HEK293 (cell line): ENCODE measurements around the gene LGALS13.

Experiments used
- HOXC10 ChIP-seq: sonication (generic); formaldehyde crosslinking; IDR thresholded peaks from 2 replicates; pipeline ENCODE4 v1.8.1; 2023; ENCODE audit warnings: mild to moderate bottlenecking, missing genetic modification reagents
- SCRT2 ChIP-seq: fragments of 450-650 bp; formaldehyde crosslinking; IDR thresholded peaks from 2 replicates; pipeline ENCODE4 v1.5.1; 2016; ENCODE audit warnings: missing biosample characterization, missing genetic modification characterization
- SP2 ChIP-seq: fragments of 450-650 bp; formaldehyde crosslinking; IDR thresholded peaks from 2 replicates; pipeline ENCODE4 v1.5.1; 2016; ENCODE audit warnings: missing biosample characterization, missing genetic modification characterization
- YY1 ChIP-seq: fragments of 450-650 bp; formaldehyde crosslinking; IDR thresholded peaks from 2 replicates; pipeline ENCODE4 v1.5.1; 2018; ENCODE audit warnings: missing biosample characterization, missing genetic modification characterization
- ZBTB21 ChIP-seq: fragments of 450-650 bp; formaldehyde crosslinking; IDR thresholded peaks from 2 replicates; pipeline ENCODE4 v1.5.1; 2017; ENCODE audit warnings: missing biosample characterization, missing genetic modification characterization
- ZNF132 ChIP-seq: fragments of 450-650 bp; formaldehyde crosslinking; IDR thresholded peaks from 2 replicates; pipeline ENCODE4 v1.5.1; 2017; ENCODE audit warnings: missing biosample characterization, missing genetic modification characterization, borderline replicate concordance
- ZNF138 ChIP-seq: fragments of 450-650 bp; formaldehyde crosslinking; IDR thresholded peaks from 2 replicates; pipeline ENCODE4 v1.5.1; 2016; ENCODE audit warnings: missing biosample characterization, missing genetic modification characterization, borderline replicate concordance
- ZNF202 ChIP-seq: fragments of 450-650 bp; formaldehyde crosslinking; IDR thresholded peaks from 2 replicates; pipeline ENCODE4 v1.5.1; 2016; ENCODE audit warnings: missing biosample characterization, missing genetic modification characterization, borderline replicate concordance
- ZNF391 ChIP-seq: fragments of 450-650 bp; formaldehyde crosslinking; IDR thresholded peaks from 2 replicates; pipeline ENCODE4 v1.5.1; 2016; ENCODE audit warnings: low read depth, missing biosample characterization, missing genetic modification characterization, borderline replicate concordance
- ZNF404 ChIP-seq: fragments of 450-650 bp; formaldehyde crosslinking; IDR thresholded peaks from 2 replicates; pipeline ENCODE4 v1.5.1; 2017; ENCODE audit warnings: missing biosample characterization, missing genetic modification characterization
- ZNF560 ChIP-seq: fragments of 450-650 bp; formaldehyde crosslinking; IDR thresholded peaks from 2 replicates; pipeline ENCODE4 v1.5.1; 2017; ENCODE audit warnings: missing biosample characterization, missing genetic modification characterization, borderline replicate concordance
- ZNF626 ChIP-seq: fragments of 450-650 bp; sonication (Bioruptor Pico); formaldehyde crosslinking; IDR thresholded peaks from 2 replicates; pipeline ENCODE4 v1.5.1; 2018; ENCODE audit warnings: missing biosample characterization, missing genetic modification characterization, inconsistent platforms
- ZNF701 ChIP-seq: fragments of 450-650 bp; formaldehyde crosslinking; IDR thresholded peaks from 2 replicates; pipeline ENCODE4 v1.5.1; 2016; ENCODE audit warnings: missing biosample characterization, missing genetic modification characterization
- ZNF707 ChIP-seq: fragments of 450-650 bp; formaldehyde crosslinking; IDR thresholded peaks from 2 replicates; pipeline ENCODE4 v1.5.1; 2016; ENCODE audit warnings: missing biosample characterization, missing genetic modification characterization
- ZNF785 ChIP-seq: fragments of 450-650 bp; formaldehyde crosslinking; IDR thresholded peaks from 2 replicates; pipeline ENCODE4 v1.5.1; 2016; ENCODE audit warnings: missing biosample characterization, missing genetic modification characterization
- ZNF837 ChIP-seq: fragments of 450-650 bp; formaldehyde crosslinking; IDR thresholded peaks from 2 replicates; pipeline ENCODE4 v1.5.1; 2016; ENCODE audit warnings: missing biosample characterization, missing genetic modification characterization
- ZSCAN16 ChIP-seq: fragments of 450-650 bp; formaldehyde crosslinking; IDR thresholded peaks from 2 replicates; pipeline ENCODE4 v1.5.1; 2016; ENCODE audit warnings: missing biosample characterization, missing genetic modification characterization
- TF ChIP-seq, protein P1 (sequence below): fragments of 450-650 bp; formaldehyde crosslinking; IDR thresholded peaks from 2 replicates; pipeline ENCODE4 v1.5.1; 2016; ENCODE audit warnings: missing biosample characterization, missing genetic modification characterization
- TF ChIP-seq, protein P2 (sequence below): fragments of 450-650 bp; formaldehyde crosslinking; IDR thresholded peaks from 2 replicates; pipeline ENCODE4 v1.5.1; 2016; ENCODE audit warnings: missing biosample characterization, missing genetic modification characterization
- TF ChIP-seq, protein P3 (sequence below): fragments of 450-650 bp; formaldehyde crosslinking; IDR thresholded peaks from 2 replicates; pipeline ENCODE4 v1.5.1; 2016; ENCODE audit warnings: missing biosample characterization, missing genetic modification characterization
- TF ChIP-seq, protein P4 (sequence below): fragments of 450-650 bp; formaldehyde crosslinking; IDR thresholded peaks from 2 replicates; pipeline ENCODE4 v1.5.1; 2016; ENCODE audit warnings: missing biosample characterization, missing genetic modification characterization
- TF ChIP-seq, protein P5 (sequence below): fragments of 450-650 bp; formaldehyde crosslinking; IDR thresholded peaks from 2 replicates; pipeline ENCODE4 v1.5.1; 2016; ENCODE audit warnings: missing biosample characterization, missing genetic modification characterization
- TF ChIP-seq, protein P6 (sequence below): fragments of 450-650 bp; formaldehyde crosslinking; IDR thresholded peaks from 2 replicates; pipeline ENCODE4 v1.5.1; 2017; ENCODE audit warnings: missing biosample characterization, missing genetic modification characterization
- TF ChIP-seq, protein P7 (sequence below): fragments of 450-650 bp; formaldehyde crosslinking; IDR thresholded peaks from 2 replicates; pipeline ENCODE4 v1.5.1; 2016; ENCODE audit warnings: missing biosample characterization, missing genetic modification characterization
- TF ChIP-seq, protein P8 (sequence below): fragments of 450-650 bp; formaldehyde crosslinking; IDR thresholded peaks from 2 replicates; pipeline ENCODE4 v1.5.1; 2017; ENCODE audit warnings: missing biosample characterization, mild to moderate bottlenecking, missing genetic modification characterization, moderate library complexity
- TF ChIP-seq, protein P9 (sequence below): fragments of 450-650 bp; formaldehyde crosslinking; IDR thresholded peaks from 2 replicates; pipeline ENCODE4 v1.5.1; 2016; ENCODE audit warnings: missing biosample characterization, missing genetic modification characterization

LGALS13 gene

DNA sequence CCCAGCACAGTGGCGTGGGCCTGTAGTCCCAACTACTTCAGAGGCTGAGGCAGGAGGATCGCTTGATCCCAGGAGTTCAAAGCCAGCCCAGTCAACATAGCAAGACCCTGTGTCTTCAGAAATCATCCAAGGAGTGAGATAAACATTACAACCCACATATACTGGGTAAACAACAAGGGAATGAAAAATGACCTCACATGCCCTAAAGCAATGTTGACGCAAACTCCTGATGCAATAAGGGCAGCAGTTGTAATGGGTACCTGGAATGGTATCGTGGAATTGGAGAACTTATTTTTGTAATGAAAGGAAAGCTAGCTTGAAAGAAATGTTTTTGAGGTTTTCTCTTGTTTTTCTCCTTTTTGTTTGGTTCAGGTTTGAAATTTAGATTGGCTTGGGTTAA, 28.9 kb downstream of the LGALS13 start (continued):
- TF ChIP-seq ZNF837 (tag by site-specific recombination) (no peak), ZBTB21 (tag by site-specific recombination) (peak; percentile 99), SP2 (tag by site-specific recombination) (no peak), ZNF560 (tag by site-specific recombination) (no peak), ZNF138 (tag by site-specific recombination) (no peak), ZNF391 (tag by site-specific recombination) (no peak), YY1 (no peak), ZNF132 (tag by site-specific recombination) (peak; percentile 73; the same call in 1 of the 2 replicates), ZNF785 (peak; percentile 87; the same call in 1 of the 2 replicates), HOXC10 (CRISPR knock-in tag) (no peak), ZNF701 (tag by site-specific recombination) (no peak), ZNF707 (tag by site-specific recombination) (0 out of 2 replicates have a peak, but pooled peaks have one; percentile 13), ZNF404 (tag by site-specific recombination) (peak; percentile 49; the same call in 1 of the 2 replicates), ZNF626 (no peak), ZNF202 (tag by site-specific recombination) (no peak), SCRT2 (tag by site-specific recombination) (no peak), ZSCAN16 (tag by site-specific recombination) (no peak)
- TF ChIP-seq, protein P1, sequence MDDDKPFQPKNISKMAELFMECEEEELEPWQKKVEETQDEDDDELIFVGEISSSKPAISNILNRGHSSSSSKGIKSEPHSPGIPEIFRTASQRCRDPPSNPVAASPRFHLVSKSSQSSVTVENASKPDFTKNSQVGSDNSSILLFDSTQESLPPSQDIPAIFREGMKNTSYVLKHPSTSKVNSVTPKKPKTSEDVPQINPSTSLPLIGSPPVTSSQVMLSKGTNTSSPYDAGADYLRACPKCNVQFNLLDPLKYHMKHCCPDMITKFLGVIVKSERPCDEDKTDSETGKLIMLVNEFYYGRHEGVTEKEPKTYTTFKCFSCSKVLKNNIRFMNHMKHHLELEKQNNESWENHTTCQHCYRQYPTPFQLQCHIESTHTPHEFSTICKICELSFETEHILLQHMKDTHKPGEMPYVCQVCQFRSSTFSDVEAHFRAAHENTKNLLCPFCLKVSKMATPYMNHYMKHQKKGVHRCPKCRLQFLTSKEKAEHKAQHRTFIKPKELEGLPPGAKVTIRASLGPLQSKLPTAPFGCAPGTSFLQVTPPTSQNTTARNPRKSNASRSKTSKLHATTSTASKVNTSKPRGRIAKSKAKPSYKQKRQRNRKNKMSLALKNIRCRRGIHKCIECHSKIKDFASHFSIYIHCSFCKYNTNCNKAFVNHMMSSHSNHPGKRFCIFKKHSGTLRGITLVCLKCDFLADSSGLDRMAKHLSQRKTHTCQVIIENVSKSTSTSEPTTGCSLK (tag by site-specific recombination), result no peak
- TF ChIP-seq, protein P2, sequence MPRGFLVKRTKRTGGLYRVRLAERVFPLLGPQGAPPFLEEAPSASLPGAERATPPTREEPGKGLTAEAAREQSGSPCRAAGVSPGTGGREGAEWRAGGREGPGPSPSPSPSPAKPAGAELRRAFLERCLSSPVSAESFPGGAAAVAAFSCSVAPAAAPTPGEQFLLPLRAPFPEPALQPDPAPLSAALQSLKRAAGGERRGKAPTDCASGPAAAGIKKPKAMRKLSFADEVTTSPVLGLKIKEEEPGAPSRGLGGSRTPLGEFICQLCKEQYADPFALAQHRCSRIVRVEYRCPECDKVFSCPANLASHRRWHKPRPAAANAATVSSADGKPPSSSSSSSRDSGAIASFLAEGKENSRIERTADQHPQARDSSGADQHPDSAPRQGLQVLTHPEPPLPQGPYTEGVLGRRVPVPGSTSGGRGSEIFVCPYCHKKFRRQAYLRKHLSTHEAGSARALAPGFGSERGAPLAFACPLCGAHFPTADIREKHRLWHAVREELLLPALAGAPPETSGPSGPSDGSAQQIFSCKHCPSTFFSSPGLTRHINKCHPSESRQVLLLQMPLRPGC, result no peak
- TF ChIP-seq, protein P3, sequence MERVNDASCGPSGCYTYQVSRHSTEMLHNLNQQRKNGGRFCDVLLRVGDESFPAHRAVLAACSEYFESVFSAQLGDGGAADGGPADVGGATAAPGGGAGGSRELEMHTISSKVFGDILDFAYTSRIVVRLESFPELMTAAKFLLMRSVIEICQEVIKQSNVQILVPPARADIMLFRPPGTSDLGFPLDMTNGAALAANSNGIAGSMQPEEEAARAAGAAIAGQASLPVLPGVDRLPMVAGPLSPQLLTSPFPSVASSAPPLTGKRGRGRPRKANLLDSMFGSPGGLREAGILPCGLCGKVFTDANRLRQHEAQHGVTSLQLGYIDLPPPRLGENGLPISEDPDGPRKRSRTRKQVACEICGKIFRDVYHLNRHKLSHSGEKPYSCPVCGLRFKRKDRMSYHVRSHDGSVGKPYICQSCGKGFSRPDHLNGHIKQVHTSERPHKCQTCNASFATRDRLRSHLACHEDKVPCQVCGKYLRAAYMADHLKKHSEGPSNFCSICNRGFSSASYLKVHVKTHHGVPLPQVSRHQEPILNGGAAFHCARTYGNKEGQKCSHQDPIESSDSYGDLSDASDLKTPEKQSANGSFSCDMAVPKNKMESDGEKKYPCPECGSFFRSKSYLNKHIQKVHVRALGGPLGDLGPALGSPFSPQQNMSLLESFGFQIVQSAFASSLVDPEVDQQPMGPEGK, result no peak
- TF ChIP-seq, protein P4, sequence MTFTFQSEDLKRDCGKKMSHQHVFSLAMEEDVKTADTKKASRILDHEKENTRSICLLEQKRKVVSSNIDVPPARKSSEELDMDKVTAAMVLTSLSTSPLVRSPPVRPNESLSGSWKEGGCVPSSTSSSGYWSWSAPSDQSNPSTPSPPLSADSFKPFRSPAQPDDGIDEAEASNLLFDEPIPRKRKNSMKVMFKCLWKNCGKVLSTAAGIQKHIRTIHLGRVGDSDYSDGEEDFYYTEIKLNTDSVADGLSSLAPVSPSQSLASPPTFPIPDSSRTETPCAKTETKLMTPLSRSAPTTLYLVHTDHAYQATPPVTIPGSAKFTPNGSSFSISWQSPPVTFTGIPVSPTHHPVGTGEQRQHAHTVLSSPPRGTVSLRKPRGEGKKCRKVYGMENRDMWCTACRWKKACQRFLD (tag by site-specific recombination), result no peak
- TF ChIP-seq, protein P5, sequence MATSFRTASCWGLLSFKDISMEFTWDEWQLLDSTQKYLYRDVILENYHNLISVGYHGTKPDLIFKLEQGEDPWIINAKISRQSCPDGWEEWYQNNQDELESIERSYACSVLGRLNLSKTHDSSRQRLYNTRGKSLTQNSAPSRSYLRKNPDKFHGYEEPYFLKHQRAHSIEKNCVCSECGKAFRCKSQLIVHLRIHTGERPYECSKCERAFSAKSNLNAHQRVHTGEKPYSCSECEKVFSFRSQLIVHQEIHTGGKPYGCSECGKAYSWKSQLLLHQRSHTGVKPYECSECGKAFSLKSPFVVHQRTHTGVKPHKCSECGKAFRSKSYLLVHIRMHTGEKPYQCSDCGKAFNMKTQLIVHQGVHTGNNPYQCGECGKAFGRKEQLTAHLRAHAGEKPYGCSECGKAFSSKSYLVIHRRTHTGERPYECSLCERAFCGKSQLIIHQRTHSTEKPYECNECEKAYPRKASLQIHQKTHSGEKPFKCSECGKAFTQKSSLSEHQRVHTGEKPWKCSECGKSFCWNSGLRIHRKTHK, result no peak
- TF ChIP-seq, protein P6, sequence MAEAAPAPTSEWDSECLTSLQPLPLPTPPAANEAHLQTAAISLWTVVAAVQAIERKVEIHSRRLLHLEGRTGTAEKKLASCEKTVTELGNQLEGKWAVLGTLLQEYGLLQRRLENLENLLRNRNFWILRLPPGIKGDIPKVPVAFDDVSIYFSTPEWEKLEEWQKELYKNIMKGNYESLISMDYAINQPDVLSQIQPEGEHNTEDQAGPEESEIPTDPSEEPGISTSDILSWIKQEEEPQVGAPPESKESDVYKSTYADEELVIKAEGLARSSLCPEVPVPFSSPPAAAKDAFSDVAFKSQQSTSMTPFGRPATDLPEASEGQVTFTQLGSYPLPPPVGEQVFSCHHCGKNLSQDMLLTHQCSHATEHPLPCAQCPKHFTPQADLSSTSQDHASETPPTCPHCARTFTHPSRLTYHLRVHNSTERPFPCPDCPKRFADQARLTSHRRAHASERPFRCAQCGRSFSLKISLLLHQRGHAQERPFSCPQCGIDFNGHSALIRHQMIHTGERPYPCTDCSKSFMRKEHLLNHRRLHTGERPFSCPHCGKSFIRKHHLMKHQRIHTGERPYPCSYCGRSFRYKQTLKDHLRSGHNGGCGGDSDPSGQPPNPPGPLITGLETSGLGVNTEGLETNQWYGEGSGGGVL (tag by site-specific recombination), result peak; percentile 81
- TF ChIP-seq, protein P7, sequence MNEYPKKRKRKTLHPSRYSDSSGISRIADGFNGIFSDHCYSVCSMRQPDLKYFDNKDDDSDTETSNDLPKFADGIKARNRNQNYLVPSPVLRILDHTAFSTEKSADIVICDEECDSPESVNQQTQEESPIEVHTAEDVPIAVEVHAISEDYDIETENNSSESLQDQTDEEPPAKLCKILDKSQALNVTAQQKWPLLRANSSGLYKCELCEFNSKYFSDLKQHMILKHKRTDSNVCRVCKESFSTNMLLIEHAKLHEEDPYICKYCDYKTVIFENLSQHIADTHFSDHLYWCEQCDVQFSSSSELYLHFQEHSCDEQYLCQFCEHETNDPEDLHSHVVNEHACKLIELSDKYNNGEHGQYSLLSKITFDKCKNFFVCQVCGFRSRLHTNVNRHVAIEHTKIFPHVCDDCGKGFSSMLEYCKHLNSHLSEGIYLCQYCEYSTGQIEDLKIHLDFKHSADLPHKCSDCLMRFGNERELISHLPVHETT (tag by site-specific recombination), result no peak
- TF ChIP-seq, protein P8, sequence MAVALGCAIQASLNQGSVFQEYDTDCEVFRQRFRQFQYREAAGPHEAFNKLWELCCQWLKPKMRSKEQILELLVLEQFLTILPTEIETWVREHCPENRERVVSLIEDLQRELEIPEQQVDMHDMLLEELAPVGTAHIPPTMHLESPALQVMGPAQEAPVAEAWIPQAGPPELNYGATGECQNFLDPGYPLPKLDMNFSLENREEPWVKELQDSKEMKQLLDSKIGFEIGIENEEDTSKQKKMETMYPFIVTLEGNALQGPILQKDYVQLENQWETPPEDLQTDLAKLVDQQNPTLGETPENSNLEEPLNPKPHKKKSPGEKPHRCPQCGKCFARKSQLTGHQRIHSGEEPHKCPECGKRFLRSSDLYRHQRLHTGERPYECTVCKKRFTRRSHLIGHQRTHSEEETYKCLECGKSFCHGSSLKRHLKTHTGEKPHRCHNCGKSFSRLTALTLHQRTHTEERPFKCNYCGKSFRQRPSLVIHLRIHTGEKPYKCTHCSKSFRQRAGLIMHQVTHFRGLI (tag by site-specific recombination), result no peak
- TF ChIP-seq, protein P9, sequence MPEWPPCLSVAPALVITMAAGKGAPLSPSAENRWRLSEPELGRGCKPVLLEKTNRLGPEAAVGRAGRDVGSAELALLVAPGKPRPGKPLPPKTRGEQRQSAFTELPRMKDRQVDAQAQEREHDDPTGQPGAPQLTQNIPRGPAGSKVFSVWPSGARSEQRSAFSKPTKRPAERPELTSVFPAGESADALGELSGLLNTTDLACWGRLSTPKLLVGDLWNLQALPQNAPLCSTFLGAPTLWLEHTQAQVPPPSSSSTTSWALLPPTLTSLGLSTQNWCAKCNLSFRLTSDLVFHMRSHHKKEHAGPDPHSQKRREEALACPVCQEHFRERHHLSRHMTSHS (tag by site-specific recombination), result no peak
